GM12874 (cell line): ENCODE measurements around the gene ADAMTS3.

ENCODE experiments used
- CTCF ChIP-seq: IDR thresholded peaks from 2 replicates; pipeline ENCODE4 v1.5.1; 2011; ENCODE audit warnings: low read depth, mild to moderate bottlenecking, control low read depth, low read length, moderate library complexity; ENCODE audit not compliant: insufficient read depth

The ADAMTS3 gene

GRCh38 chr4:72568959-72569718 is at the start of gene ADAMTS3:
TSS of gene ADAMTS3 (minus strand) at chr4:72569221. CDS start at chr4:72568762, 459 bp downstream.
- TF ChIP-seq CTCF, result no peak

- TF ChIP-seq CTCF, result no peak
Measured at GRCh38 chr4:72613959-72614358, 44.9 kb upstream of the ADAMTS3 start.

- TF ChIP-seq CTCF, result no peak
Measured at GRCh38 chr4:72606751-72607150, 37.7 kb upstream of the ADAMTS3 start.

GRCh38 chr4:72604324-72604723 is 35.3 kb upstream of the ADAMTS3 start:
- no peak for TF ChIP-seq CTCF

GRCh38 chr4:72602396-72603376 is 33.7 kb upstream of the ADAMTS3 start:
- TF ChIP-seq CTCF, result no peak

- no peak for TF ChIP-seq CTCF
Measured at GRCh38 chr4:72591547-72592454, 22.8 kb upstream of the ADAMTS3 start.

GRCh38 chr4:72587334-72587733 is 18.3 kb upstream of the ADAMTS3 start:
- no peak for TF ChIP-seq CTCF
